Urothelium cell line (cell line): ENCODE measurements around the gene HPGD.
"Not testable (repeated sequence)": the region's sequence is repeated elsewhere in the genome, so short reads cannot be mapped to it uniquely, and the experiment has no call there.

Source experiments
- DNase-seq: peaks from one replicate; pipeline ENCODE4 v3.0.0; 2011; ENCODE audit warnings: low spot score, mixed read lengths
- FAIRE-seq: peaks from 2 replicates; lab custom pipeline; 2011; peaks lifted over from hg19 to GRCh38; lab: Jason Lieb, UNC

The HPGD gene

DNA sequence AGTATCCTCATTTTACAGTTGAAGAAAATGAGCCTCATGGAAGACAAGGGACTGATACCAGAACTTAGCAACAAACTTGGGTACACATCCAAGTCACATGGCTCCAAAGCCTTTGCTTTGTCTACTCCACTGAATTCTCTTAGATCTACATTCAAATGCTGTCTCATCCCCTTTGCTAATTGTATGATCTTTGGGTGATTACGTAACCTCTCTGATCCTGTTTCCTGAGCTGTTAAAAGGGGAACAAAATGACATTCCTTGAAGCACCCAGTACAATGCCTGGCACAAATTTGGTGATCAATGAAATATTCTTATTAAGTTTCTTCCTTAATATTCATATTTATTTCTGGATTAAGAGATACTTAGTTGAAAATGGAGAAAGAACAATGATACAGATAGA, 5.9 kb upstream of the HPGD start:
- FAIRE-seq, result no peak
- no peak for DNase-seq

DNA sequence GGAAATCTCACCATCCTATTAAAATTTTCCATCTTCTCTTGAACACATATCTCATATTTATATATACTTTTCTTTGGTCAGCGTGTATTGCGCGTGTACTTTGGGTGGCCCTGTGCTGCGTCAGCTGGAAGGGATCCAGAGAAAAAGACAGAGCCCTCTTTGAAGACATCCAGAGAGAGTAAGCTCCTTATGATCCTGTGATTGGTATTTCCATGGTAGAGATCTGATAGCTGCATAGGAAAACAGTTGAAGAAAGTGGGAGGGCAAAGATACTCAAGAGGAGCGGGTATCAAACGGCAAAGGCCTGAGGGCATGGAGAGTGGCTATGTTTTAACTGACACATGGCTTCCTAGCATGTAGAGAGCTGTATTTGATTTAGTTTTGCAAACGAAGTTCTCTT, 4.4 kb upstream of the HPGD start:
- FAIRE-seq, result no peak
- DNase-seq, result no peak

DNA sequence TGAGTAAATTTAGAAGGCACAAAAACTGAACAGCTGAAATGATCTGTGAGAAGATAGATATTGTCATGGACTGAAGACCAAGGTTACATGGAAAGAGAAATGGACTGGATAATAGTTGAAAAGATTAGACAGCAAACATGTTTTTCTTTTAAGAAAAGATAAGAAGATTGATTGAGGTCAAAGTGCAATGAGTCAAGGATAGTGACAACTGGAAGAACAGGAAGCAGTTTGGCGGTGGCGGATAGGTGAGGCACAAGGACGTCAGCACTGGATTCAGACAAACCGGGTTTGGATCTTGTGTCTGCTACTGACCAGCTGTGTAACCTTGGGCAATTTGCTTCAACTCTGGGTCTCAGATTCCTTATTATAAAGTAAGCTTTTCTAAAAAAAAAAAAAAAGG, 2.0 kb upstream of the HPGD start:
- FAIRE-seq (no peak), DNase-seq (no peak)

DNA sequence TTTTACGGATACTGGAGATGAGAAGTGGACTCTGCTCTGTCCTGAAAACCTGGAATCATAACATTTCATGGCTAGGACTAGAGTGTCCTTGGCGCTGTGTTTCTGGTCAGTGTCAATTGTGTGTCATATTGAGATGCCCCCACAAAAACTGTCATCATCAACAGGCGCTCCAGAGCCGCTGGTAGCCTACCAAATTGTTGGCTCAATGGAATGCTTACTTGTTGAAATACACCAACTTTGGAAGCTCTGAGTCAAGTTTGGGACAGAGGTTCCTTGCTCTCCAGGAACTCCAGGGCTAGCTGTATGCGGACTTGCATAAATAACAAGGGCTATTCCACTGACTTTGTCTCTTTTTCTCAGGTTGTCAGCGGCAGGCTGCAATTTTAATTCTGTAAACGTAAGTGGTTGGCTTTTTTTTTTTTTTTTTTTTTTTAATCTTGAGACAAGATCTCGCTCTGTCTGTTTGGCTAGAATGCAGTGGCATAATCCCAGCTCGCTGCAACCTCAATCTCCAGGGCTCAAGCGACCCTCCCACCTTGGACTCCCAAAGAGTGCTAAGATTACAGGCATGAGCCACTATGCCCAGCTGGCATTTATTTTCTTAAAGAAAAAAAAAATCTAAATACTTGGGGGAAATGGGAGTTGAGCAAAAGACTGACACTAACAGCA, 871 bp upstream of the HPGD start:
- no peak for DNase-seq

DNA sequence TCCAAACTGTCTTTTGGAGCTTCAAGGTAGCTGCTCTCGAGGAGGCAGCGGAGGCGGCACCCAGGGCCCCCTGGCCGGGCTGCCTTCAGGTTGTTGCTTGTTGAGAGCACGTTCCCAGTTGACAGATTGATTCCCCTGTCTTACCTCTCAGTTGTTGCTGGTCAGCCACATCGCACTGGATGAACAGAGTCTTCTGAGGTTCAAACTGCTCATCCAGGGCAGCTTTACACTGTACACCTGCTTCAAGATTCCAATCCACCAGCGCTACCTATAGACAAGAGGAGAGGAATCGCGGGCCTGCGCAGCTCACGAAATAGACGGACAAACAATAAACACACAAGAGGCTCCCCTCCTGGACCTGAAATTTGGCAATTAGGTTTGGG, 497 bp downstream of the HPGD start:
- DNase-seq, result no peak
- no peak for FAIRE-seq

More for the DNA sequence above, 871 bp upstream of the HPGD start:
- FAIRE-seq, result no peak

DNA sequence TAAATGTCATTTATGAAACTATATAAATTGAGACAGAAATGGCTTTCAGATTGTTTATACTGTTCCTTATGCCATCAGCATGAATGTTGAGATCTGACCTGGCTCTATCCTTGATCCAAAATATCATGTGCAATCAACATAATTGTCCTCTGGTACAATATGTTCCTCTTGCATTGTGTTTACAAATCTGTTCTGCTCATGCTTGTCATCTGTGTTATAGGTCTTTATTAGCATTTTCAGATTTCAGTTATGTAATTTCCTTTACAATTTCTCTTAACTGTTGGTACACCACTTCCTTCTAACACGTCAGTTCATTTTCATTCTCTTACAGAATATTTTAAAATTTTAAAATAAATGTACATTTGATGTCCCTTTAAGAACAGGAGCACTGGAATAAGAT, 1.6 kb downstream of the HPGD start:
- no peak for DNase-seq
- FAIRE-seq, result no peak

DNA sequence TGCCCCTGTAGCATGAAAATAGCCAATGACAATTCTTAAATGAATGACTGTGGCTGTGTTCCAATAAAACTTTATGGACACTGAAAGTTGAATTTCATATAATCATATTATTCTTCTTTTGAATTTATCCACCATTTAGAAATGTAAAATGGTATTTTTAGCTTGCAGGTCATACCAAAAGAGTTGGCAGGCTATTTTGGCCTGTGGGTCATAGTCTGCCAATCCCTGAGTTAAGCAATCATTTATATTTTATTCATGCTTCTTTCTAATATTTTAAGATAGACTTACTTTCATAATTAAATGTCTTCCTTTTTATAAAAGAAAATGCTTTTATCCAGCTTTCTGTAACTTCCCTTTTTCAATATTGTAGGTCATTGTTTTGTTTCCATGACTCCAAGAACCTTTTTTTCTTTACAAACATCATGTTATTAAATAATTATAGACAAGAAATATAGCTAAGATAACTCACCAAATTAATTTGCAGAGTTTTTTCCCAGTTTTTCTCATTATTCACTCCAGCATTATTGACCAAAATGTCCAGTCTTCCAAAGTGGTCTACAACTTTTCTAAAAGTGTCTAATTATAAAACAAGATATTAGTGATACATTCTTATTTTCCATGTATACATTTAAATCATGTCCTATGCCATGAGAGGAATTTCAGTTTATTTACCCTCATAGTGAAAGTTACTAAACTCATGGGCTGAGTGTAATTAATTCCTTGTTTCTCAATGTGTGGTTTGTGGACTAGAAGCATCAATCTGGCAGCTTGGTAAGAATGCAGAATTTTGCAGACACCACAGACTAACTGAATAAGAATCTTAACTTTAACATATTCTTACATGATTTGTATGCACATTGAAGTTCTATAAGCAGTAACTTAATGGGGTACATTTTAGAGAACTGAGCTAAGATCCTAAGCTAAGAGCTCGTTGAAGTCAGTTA, 4.5 kb downstream of the HPGD start:
- FAIRE-seq (no peak), DNase-seq (no peak)

DNA sequence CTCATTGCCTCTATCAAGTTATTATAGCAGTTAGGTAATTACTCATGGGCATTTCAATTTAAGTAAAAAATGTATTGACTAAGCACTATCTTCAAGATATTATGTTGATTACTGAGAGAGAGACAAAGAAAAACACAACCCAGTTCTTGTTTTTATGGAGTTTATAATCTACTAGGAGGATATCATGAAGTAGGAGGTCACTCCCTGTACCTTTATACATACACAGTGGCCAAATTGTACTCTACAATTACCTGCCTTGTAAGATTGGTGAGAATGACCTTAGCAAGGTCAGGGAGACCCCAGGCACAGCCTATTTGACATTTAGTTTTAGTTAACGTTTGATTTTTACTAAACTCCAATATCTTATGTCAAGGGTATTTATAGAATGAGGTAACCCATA, 5.5 kb downstream of the HPGD start:
- DNase-seq, result no peak
- FAIRE-seq, result no peak

DNA sequence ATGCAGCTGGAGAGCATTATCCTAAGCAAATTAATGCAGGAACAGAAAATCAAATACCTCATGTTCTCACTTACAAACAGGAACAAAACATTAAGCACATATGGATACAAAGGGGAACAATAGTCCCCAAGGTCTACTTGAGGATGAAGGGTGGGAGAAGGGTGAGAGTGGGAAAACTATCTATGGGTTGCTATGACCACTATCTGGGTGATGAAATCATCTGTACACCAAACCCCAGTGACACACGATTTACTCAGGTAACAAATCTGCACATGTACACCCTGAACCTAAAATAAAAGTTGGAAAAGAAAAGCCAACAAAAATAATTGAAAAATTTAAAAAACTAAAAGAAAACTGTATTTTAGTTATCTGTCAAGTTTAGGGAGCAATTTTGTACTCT, 5.9 kb downstream of the HPGD start:
- FAIRE-seq, result no peak
- no peak for DNase-seq

DNA sequence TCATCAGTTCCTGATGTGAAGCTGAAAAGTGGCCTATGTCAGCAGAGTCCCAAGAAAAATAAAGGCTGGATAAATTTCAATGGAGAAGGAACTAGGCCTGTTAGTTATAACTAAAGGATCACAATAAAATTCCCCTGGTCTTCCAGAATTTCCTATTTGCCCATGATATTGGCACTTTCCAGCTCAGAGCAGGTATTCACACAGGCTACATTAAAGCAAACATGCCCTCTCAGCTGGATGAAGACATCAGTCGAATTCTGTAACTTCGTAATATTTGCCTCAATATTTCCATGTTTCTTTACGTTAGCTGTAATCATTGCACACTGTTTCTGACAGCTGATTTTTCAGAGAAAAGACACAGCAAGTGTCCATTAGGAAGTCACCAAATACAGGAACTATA, 9.5 kb downstream of the HPGD start:
- DNase-seq (no peak), FAIRE-seq (no peak)

DNA sequence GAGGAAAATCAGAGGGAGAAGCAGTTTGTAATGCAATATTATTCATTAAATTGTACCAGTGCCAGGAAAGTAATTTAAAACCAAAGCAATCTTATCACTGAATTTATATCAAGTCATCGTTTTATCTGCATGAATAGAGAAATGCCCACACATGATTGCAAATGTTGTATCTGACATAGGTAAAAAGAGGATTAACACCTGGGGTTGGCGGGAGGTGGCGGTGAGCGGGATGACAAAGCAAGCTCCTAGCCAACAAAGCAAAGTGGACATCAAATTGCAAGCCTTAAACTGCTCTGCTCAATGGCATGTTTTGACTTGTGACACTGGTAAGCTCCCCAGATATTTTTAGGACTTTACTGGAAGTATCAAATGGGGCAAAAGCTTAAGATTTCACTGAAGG, 16.4 kb downstream of the HPGD start:
- no peak for FAIRE-seq
- DNase-seq, result no peak

DNA sequence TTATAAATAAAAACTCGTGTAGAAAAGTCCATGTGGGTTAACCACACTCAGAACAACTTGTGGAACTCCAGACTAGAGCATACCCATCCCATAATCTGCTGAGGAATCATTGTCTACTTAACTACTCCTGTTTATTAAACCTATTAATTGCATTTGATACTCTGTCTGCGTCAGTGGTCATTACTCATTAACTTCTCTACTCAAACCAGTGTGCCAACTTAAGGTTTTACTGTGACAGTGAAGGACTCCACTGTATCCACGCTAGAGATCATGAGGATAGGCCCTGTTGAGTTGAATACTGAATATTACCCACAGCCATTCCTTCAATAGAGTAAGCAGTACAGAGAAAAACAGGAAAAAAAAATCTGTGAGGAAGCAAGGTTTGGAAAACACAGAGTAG, 17.3 kb downstream of the HPGD start:
- DNase-seq (no peak), FAIRE-seq (no peak)

DNA sequence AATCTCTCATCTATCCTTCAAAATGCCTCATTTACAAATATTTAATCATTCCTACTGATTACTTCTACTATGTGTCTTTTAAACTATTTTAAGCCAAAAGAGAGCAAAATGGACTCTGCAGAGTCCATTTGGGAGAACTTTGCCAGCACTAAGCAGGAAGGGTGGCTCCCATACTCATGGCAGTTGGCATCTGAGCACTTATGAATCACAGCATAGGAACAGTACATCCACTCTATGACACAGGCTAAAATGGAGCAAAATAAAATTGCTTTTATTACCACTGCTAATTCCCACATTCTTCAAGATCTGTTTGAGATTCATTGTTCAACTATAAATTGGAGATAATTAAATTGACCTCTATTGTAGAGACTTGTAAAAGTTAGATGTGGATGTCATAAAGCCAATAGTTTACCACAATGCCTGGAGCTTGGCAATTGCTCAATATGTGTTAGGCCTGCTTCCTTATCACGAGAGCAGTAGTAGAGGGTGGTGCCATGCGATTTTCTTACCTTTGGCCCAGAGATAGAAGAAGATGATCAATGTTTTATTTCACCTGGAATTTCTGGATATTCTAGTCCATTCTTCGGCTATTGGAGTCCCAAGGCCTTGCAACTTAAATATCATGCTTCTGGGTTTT, 19.1 kb downstream of the HPGD start:
- FAIRE-seq (no peak), DNase-seq (no peak)

DNA sequence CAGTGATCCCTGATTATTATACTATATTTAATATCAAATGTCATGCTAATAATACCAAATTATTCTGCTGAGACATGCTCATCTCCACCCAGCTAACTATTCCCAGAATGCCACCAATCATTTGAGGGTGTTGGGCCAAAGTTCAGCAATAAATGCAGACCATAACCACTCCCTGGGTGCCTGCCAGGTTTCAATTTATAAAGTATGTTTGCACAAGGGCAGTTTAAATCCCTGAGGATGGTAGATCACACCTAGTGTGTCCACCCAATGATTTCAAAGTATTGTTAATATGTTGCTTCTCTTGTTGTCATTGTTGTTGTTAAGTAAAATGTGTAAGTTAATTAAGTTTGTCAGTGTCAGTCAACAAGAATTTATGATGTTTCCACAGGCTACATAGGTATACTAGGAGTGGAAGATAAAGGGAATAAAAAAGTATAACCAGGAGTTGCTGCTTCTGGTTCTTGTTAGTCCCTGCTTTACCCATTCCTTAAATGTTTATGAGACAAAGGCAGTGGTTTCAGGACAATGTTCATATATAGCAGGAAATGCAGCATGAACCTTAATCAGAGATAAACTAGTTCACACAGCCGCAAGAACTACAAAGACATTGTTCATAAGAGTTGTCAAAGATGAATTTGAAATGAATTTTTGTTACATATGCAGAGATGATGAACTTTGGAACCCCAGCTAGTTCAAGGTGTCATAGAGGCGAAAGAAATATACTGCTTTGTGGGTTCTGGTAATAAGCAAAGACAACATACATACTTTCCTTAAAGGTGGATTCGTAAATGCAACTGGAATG, 25.5 kb downstream of the HPGD start:
- FAIRE-seq, result no peak
- DNase-seq, result no peak

DNA sequence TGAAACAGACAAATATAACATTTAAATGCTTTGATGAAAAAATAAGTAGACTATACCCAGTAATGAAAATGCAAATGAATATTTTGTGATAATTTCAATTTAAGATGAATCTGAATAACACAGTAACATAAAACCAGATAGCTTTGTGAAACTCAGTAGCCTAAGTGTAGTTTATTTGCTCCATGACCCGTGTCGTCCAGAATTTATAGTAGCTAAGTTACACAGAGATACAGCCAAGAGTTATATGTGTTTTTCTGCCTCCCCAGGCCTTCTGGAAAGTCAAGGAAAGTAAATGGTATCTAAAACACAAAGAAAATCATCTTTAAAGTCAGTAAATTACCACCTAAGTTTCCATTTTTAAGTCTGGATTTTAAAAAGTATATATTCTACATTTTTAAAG, 26.7 kb downstream of the HPGD start:
- no peak for DNase-seq
- no peak for FAIRE-seq

DNA sequence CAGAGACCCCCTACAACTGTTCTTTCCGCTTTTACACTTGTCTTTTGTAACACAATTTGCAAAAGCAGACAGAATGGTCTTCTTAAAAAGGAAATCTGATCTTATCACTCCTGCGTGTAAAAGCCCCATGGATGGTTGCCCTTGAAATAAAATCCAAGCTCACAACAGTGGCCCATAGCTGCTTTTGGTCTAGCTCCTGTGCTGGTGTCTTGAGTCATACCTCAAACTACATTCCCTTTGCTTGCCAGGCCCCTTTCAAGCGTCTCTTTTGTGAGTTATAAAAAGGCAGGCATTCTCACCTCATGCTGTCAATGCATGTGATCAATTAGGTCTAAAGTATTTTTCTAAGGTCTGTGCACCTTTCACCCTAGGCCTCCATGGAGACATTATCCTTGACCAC, 27.6 kb downstream of the HPGD start:
- FAIRE-seq, result no peak
- no peak for DNase-seq

DNA sequence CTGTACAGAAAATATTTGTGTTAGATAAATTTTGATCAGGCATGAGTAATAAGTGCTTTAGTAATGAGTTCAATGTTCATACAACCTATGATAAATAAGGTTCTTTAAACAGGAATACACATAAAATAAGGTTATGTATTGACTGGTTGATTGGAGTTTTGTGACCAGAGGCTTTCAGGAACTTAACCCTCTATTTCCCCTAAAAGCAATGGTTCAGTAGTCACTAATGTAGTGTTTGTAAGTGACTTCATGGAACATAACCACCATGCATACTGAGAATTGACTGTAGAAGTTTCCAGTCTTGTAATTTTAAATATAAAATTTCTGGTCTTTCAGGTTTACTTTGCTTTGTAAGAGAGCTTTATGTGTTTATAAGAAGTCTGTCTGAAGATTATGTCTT, 28.1 kb downstream of the HPGD start:
- no peak for FAIRE-seq

DNA sequence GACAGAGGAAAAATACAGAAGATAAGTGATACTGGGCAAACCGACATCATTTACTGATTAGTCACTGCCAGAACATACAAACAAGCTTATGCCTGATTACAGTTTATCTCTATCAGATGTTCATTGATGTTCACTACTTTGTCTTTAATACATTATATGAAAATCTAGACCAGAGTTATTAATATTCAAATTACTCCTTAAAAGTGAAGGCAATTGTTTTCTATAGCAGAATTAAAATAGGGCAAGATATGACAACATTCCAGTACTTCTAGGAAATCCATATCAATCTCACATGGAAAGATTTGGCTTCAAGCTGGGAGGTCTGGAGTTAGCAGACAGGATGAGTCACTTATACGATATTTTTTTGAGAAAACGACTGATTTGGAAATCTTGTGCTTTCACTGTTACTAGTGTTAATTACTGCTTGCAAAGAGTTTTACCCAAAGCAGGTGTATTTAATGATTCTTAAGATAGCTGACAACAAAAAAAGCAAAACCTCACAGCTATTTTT, 31.8 kb downstream of the HPGD start:
- peak; percentile 6 for DNase-seq
- no peak for FAIRE-seq

More for the DNA sequence above, 28.1 kb downstream of the HPGD start:
- DNase-seq, result no peak

DNA sequence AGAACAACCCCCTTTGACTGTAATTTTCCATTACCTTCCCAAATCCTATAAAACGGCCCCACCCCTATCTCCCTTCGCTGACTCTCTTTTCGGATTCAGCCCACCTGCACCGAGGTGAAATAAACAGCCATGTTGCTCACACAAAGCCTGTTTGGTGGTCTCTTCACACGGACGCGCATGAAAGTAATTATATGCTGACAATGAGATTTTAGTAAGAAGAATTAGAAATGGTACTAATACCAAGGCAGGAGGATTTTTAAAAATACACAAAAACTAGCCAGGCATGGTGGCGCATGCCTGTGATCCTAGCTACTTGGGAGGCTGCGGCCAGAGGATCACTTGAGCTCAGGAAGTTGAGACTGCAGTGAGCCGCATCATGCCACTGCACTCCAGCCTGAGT, 33.9 kb downstream of the HPGD start:
- not testable (repeated sequence) for FAIRE-seq

DNA sequence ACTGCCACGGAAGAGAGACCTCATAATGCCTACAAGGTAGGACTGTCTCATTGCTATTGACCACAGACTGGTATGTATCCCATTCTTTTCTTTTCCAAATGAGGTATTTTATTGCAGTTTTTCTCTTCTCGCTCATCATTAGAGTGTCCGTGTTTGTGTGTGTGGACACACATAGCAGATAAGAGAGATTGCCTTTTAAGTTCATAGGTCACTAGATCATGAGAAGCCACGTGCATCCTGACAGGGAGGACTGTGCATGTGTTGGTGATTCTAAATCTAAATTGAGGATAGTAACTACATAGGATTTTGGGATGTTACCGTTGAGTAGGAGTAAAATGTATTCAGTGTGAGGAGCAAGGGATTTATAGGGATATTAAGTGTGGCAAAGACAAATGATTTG, 37.3 kb downstream of the HPGD start:
- DNase-seq (no peak), FAIRE-seq (no peak)

More for the DNA sequence above, 33.9 kb downstream of the HPGD start:
- DNase-seq, result not testable (repeated sequence)

DNA sequence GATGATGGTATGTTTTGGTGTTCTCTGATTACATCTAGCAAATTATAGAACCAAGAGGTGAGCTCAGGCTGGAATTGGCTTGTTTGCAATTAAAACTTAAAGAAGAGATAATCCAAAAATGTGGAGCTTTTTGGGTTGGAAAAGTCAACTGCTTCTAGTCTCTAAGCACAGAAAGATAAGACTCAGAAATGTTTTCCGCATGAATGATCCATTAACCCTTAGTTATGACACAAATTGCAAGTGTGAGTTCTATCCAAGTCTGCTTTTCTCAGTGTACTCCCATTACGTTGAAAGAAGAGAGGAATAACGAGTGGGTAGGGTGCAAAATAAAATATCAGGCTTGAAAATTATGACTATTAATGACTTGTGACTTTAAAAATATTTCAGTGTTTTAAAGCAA, 38.5 kb downstream of the HPGD start:
- DNase-seq, result no peak

More for the DNA sequence above, 38.5 kb downstream of the HPGD start:
- no peak for FAIRE-seq
